SK-N-SH (cell line): Measurements from ENCODE around the gene C14orf119. TPM values are rescaled to one million over a fixed set of nuclear protein-coding genes. Genes with fewer than 3 reads are reported as not detected.

ENCODE experiments used
- CTCF ChIA-PET: fragments of 300-600, 350-600 bp; formaldehyde crosslinking; extraction: SDS; loops from one replicate; lab custom pipeline; 2021; lab: Yijun Ruan, JAX
- POLR2A ChIA-PET: fragments of 350-600 bp; sonication (Branson Sonifier 250); formaldehyde crosslinking; extraction: SDS; loops from one replicate; lab custom pipeline; 2020; ENCODE audit warnings: antibody characterized with exemption, inconsistent platforms; lab: Yijun Ruan, JAX
- DNase-seq: peaks from one replicate; pipeline ENCODE4 v3.0.0; 2012
- H2AFZ ChIP-seq: fragments of 200-600 bp; sonication (generic); 2 replicates; pipeline ENCODE4 v1.8.1; 2016; ENCODE audit warnings: antibody characterized with exemption, mild to moderate bottlenecking, low read depth
- H3F3A ChIP-seq: fragments of 200-600 bp; sonication (generic); replicated peaks from 2 replicates; pipeline ENCODE3; 2016; ENCODE audit warnings: antibody characterized with exemption, mild to moderate bottlenecking; ENCODE audit not compliant: insufficient read depth
- H3K27ac ChIP-seq, 2 experiments: fragments of 200-500 bp in 1 of 2; fragments of 200-600 bp in 1 of 2; sonication (Bioruptor generic) in 1 of 2; sonication (generic), shearing (Covaris generic) in 1 of 2; 2 replicates each; pipeline versions ENCODE4 v1.5.1 to v1.6.1; 2014 to 2016; ENCODE audit warnings: low read depth in 2 of 2, inconsistent platforms in 1 of 2, low read length in 1 of 2, mild to moderate bottlenecking in 1 of 2, mixed read lengths in 1 of 2
- H3K27me3 ChIP-seq: fragments of 200-600 bp; sonication (generic), shearing (Covaris generic); 2 replicates; pipeline ENCODE4 v1.6.1; 2016; ENCODE audit warnings: mixed run types; ENCODE audit not compliant: insufficient read depth
- H3K36me3 ChIP-seq, 2 experiments: fragments of 200-500 bp in 1 of 2; fragments of 200-600 bp in 1 of 2; sonication (Bioruptor generic) in 1 of 2; sonication (generic) in 1 of 2; replicated peaks in 1 of 2; 2 replicates each; pipeline versions ENCODE3 to v1.5.1; 2014 to 2016; ENCODE audit warnings: low read length in 1 of 2, mild to moderate bottlenecking in 1 of 2; ENCODE audit not compliant: insufficient read depth in 2 of 2, control insufficient read depth in 1 of 2
- H3K4me1 ChIP-seq, 2 experiments: fragments of 200-500 bp in 1 of 2; fragments of 200-600 bp in 1 of 2; sonication (Bioruptor generic) in 1 of 2; sonication (generic), shearing (Covaris generic) in 1 of 2; 2 replicates each; pipeline versions ENCODE4 v1.5.1 to v1.6.1; 2014 to 2016; ENCODE audit warnings: low read depth in 1 of 2, low read length in 1 of 2, mixed run types in 1 of 2; ENCODE audit not compliant: insufficient read depth in 2 of 2, control insufficient read depth in 1 of 2
- H3K4me2 ChIP-seq: fragments of 200-600 bp; sonication (generic), shearing (Covaris generic); 2 replicates; pipeline ENCODE4 v1.6.1; 2017; ENCODE audit warnings: mixed run types
- H3K4me3 ChIP-seq, 2 experiments: fragments of 200-500 bp in 1 of 2; fragments of 200-600 bp in 1 of 2; sonication (Bioruptor generic) in 1 of 2; sonication (generic), shearing (Covaris generic) in 1 of 2; 2 replicates each; pipeline versions ENCODE4 v1.5.1 to v1.8.1; 2014 to 2016; ENCODE audit warnings: low read depth in 2 of 2, inconsistent platforms in 1 of 2, low read length in 1 of 2, mild to moderate bottlenecking in 1 of 2, mixed read lengths in 1 of 2, moderate library complexity in 1 of 2
- H3K79me2 ChIP-seq: fragments of 200-600 bp; sonication (generic); 2 replicates; pipeline ENCODE4 v1.8.1; 2017; ENCODE audit warnings: mild to moderate bottlenecking; ENCODE audit not compliant: insufficient read depth
- H3K9ac ChIP-seq: fragments of 200-600 bp; sonication (generic); 2 replicates; pipeline ENCODE4 v1.6.1; 2017; ENCODE audit warnings: mixed run types
- H3K9me2 ChIP-seq: fragments of 200-600 bp; sonication (generic); 2 replicates; pipeline ENCODE4 v1.6.1; 2017; ENCODE audit warnings: mixed run types
- H3K9me3 ChIP-seq: fragments of 200-600 bp; sonication (generic); 2 replicates; pipeline ENCODE4 v1.6.1; 2017; ENCODE audit warnings: mixed run types, mild to moderate bottlenecking, moderate library complexity
- H4K20me1 ChIP-seq: fragments of 200-600 bp; sonication (generic); 2 replicates; pipeline ENCODE4 v1.6.1; 2017; ENCODE audit warnings: mild to moderate bottlenecking, mixed run types; ENCODE audit not compliant: insufficient read depth
- CHD2 ChIP-seq: fragments of 150-350 bp; IDR thresholded peaks from 2 replicates; pipeline ENCODE4 v1.6.1; 2018; ENCODE audit warnings: low read length; ENCODE audit not compliant: partially characterized antibody
- CTCF ChIP-seq: fragments of 200-600 bp; sonication (generic); IDR thresholded peaks from 2 replicates; pipeline ENCODE4 v1.6.1; 2017; ENCODE audit warnings: antibody characterized with exemption, mild to moderate bottlenecking, moderate library complexity
- ELF1 ChIP-seq: IDR thresholded peaks from 2 replicates; pipeline ENCODE4 v1.4.0; 2012
- FOSL2 ChIP-seq: IDR thresholded peaks from 2 replicates; pipeline ENCODE4 v1.4.0; 2012; ENCODE audit warnings: low read depth, mild to moderate bottlenecking, moderate library complexity, borderline replicate concordance
- FOXJ3 ChIP-seq: sonication (generic); formaldehyde crosslinking; IDR thresholded peaks from 2 replicates; pipeline ENCODE4 v1.5.1; 2020; ENCODE audit warnings: mild to moderate bottlenecking, missing genetic modification reagents
- FOXM1 ChIP-seq: IDR thresholded peaks from 2 replicates; pipeline ENCODE4 v1.4.0; 2012; ENCODE audit warnings: low read depth, mild to moderate bottlenecking
- GATA2 ChIP-seq: sonication (generic); formaldehyde crosslinking; IDR thresholded peaks from 2 replicates; pipeline ENCODE4 v1.5.0; 2020; ENCODE audit warnings: mild to moderate bottlenecking, missing genetic modification reagents
- NFIC ChIP-seq: IDR thresholded peaks from 2 replicates; pipeline ENCODE4 v1.4.0; 2012; ENCODE audit warnings: borderline replicate concordance
- RAD21 ChIP-seq: IDR thresholded peaks from 2 replicates; pipeline ENCODE4 v1.6.1; 2012; ENCODE audit warnings: mild to moderate bottlenecking, low read length
- RCOR1 ChIP-seq: fragments of 150-350 bp; IDR thresholded peaks from 2 replicates; pipeline ENCODE4 v1.6.1; 2017; ENCODE audit warnings: antibody characterized with exemption, low read length
- SMC3 ChIP-seq: IDR thresholded peaks from 2 replicates; pipeline ENCODE4 v1.6.1; 2012; ENCODE audit warnings: low read depth, low read length, improper control_type of control experiment
- WGBS: methylation state at CpG from one replicate; pipeline ENCODE4 v1.1.6; 2017; ENCODE audit warnings: low lambda C conversion rate; 5-methylcytosine and 5-hydroxymethylcytosine counted together
- polyA plus RNA-seq, 3 experiments: library from polyadenylated mRNA; depleted of rRNA; stranded (reverse); fragments of >200 nt; gene quantifications; 2 replicates each; pipeline ENCODE4 v1.2.3, GENCODE V29; 2012
- TF ChIP-seq, protein P1 (sequence below): fragments of 150-350 bp; IDR thresholded peaks from 2 replicates; pipeline ENCODE4 v1.6.1; 2016; ENCODE audit warnings: mild to moderate bottlenecking, low read depth, low read length
- TF ChIP-seq, protein P2 (sequence below): IDR thresholded peaks from 2 replicates; pipeline ENCODE4 v1.4.0; 2012; ENCODE audit warnings: low read depth, borderline replicate concordance

The C14orf119 gene
- polyA plus RNA-seq, 1 of the 3 experiments (the other 2 are of a cell fraction): 55.2 TPM

- H3K79me2 ChIP-seq: no peaks in the 10 kb centered on the region
- 22% methylated on average over 9 of the region's 9 CpGs for WGBS
- peak; percentile 92 for DNase-seq
- no peaks in the 10 kb centered on the region for H3F3A ChIP-seq
- H3K4me2 ChIP-seq: peak overlapping the region; percentile 24; the same call in 1 of the 2 replicates
- POLR2A ChIA-PET: no interaction called here
- no peaks in the 10 kb centered on the region for H3K36me3 ChIP-seq
- no peak overlapping the region for H3K9ac ChIP-seq
- TF ChIP-seq RCOR1: peak; percentile 40; the same call in 1 of the 2 replicates
- peak; percentile 96 for TF ChIP-seq RAD21
- peak; percentile 100 for TF ChIP-seq CTCF
- peak; percentile 66 for TF ChIP-seq CHD2
- TF ChIP-seq FOXM1: no peak
- peak; percentile 100 for TF ChIP-seq SMC3
- no peaks in the 10 kb centered on the region for H3K9me3 ChIP-seq
- 0 out of 2 replicates have a peak overlapping the region, but pooled peaks have one; percentile 61 for H2AFZ ChIP-seq
- no peak overlapping the region for H3K27ac ChIP-seq
- H3K4me1 ChIP-seq: no peaks in the 10 kb centered on the region; a peak in 2 of 4 replicates
- CTCF ChIA-PET: interaction anchor here (0.5 to 19.7 kb wide), 66 partner anchors 9 to 582 kb away, joined by 3 to 495 read pairs (median 5); partner anchors contain the start of genes ACIN1, C14orf119, CDH24 and CIROP
- H3K27me3 ChIP-seq: no peaks in the 10 kb centered on the region; the same call in 1 of the 2 replicates
- H3K4me3 ChIP-seq: no peak overlapping the region; a peak in 1 of 4 replicates
- no peaks in the 10 kb centered on the region for H3K9me2 ChIP-seq
- H4K20me1 ChIP-seq: no peaks in the 10 kb centered on the region
Observed at GRCh38 chr14:23120541-23121251, 25.4 kb downstream of the C14orf119 start.

GRCh38 chr14:23121361-23121771 lies 26.1 kb downstream of the C14orf119 start:
- no peaks in the 10 kb centered on the region; the same call in 1 of the 2 replicates for H3K27me3 ChIP-seq
- TF ChIP-seq GATA2 (CRISPR knock-in tag) (no peak), FOXJ3 (CRISPR knock-in tag) (no peak), FOXM1 (no peak), ELF1 (no peak), FOSL2 (no peak), CHD2 (no peak), NFIC (no peak)
- TF ChIP-seq, protein P1, sequence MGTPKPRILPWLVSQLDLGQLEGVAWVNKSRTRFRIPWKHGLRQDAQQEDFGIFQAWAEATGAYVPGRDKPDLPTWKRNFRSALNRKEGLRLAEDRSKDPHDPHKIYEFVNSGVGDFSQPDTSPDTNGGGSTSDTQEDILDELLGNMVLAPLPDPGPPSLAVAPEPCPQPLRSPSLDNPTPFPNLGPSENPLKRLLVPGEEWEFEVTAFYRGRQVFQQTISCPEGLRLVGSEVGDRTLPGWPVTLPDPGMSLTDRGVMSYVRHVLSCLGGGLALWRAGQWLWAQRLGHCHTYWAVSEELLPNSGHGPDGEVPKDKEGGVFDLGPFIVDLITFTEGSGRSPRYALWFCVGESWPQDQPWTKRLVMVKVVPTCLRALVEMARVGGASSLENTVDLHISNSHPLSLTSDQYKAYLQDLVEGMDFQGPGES: no peak
- TF ChIP-seq, protein P2, sequence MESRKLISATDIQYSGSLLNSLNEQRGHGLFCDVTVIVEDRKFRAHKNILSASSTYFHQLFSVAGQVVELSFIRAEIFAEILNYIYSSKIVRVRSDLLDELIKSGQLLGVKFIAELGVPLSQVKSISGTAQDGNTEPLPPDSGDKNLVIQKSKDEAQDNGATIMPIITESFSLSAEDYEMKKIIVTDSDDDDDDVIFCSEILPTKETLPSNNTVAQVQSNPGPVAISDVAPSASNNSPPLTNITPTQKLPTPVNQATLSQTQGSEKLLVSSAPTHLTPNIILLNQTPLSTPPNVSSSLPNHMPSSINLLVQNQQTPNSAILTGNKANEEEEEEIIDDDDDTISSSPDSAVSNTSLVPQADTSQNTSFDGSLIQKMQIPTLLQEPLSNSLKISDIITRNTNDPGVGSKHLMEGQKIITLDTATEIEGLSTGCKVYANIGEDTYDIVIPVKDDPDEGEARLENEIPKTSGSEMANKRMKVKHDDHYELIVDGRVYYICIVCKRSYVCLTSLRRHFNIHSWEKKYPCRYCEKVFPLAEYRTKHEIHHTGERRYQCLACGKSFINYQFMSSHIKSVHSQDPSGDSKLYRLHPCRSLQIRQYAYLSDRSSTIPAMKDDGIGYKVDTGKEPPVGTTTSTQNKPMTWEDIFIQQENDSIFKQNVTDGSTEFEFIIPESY: no peak
- TF ChIP-seq, all 33 proteins: peak for 0
- H3K9ac ChIP-seq: no peak overlapping the region
- H3K36me3 ChIP-seq: no peaks in the 10 kb centered on the region
- no peaks in the 10 kb centered on the region for H3F3A ChIP-seq
- no peaks in the 10 kb centered on the region; a peak in 2 of 4 replicates for H3K4me1 ChIP-seq
- no peak overlapping the region for H3K4me3 ChIP-seq
- H3K79me2 ChIP-seq: no peaks in the 10 kb centered on the region
- H3K4me2 ChIP-seq: peak overlapping the region; percentile 24; the same call in 1 of the 2 replicates
- CTCF ChIA-PET: interaction anchor here (0.7 to 19.7 kb wide), 31 partner anchors 8 to 200 kb away, joined by 3 to 495 read pairs (median 7); partner anchors contain the start of genes ACIN1, C14orf119, CDH24 and CIROP
- H3K9me3 ChIP-seq: no peaks in the 10 kb centered on the region
- WGBS: 71% methylated on average over 5 of the region's 6 CpGs
- H4K20me1 ChIP-seq: no peaks in the 10 kb centered on the region
- POLR2A ChIA-PET: no interaction called here
- no peaks in the 10 kb centered on the region for H3K9me2 ChIP-seq
- no peak overlapping the region for H3K27ac ChIP-seq
- no peak for DNase-seq
- 0 out of 2 replicates have a peak overlapping the region, but pooled peaks have one; percentile 61 for H2AFZ ChIP-seq
